ENCODE results near the gene FADD.

- TF ChIP-seq, protein P1, sequence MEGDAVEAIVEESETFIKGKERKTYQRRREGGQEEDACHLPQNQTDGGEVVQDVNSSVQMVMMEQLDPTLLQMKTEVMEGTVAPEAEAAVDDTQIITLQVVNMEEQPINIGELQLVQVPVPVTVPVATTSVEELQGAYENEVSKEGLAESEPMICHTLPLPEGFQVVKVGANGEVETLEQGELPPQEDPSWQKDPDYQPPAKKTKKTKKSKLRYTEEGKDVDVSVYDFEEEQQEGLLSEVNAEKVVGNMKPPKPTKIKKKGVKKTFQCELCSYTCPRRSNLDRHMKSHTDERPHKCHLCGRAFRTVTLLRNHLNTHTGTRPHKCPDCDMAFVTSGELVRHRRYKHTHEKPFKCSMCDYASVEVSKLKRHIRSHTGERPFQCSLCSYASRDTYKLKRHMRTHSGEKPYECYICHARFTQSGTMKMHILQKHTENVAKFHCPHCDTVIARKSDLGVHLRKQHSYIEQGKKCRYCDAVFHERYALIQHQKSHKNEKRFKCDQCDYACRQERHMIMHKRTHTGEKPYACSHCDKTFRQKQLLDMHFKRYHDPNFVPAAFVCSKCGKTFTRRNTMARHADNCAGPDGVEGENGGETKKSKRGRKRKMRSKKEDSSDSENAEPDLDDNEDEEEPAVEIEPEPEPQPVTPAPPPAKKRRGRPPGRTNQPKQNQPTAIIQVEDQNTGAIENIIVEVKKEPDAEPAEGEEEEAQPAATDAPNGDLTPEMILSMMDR (IDR thresholded peaks at IDR 0.05): no peak
- no peak for TF ChIP-seq POLR2A (IDR thresholded peaks at IDR 0.05)
These were observed 49.7 kb downstream of the FADD start for GRCh38 chr11:70252844-70253243.

Data from lower leg skin (tissue), 3 donors.